Activated CD4-positive, alpha-beta T cell treated with anti-CD3 and anti-CD28 coated beads for 1 hour (primary cell): ENCODE results near the gene CERS6.

Source experiments
- DNase-seq: peaks from one replicate; pipeline ENCODE4 v3.0.0-alpha.2; 2020

The CERS6 gene

DNA sequence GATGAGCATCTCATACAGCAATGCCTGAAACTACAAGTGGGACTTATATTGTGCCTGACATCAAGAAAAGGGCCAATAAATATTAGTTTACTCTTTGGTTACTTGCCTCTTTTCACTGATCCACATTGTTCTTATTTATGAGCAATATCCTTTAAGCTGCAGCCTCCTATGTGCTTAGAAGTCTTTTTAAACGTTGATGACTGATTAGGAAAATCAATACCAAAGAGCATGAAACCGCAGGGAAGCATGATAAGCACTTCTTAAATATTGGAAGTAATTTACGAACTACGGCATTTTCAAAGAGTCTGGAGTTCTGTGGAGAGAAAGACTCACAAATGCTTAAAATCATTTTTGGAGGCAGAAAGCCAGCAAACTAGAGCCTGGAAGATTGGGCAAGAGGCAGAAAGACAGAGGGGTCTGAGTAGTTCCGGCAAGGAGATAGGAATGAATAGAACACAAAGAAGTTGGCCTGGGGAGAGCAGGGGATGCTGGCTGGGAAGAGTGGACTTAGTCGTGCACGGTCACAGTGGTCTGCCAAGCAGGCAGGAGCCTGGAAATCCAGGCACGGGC lies 223.8 kb downstream of the CERS6 start:
- DNase-seq = no peak

DNA sequence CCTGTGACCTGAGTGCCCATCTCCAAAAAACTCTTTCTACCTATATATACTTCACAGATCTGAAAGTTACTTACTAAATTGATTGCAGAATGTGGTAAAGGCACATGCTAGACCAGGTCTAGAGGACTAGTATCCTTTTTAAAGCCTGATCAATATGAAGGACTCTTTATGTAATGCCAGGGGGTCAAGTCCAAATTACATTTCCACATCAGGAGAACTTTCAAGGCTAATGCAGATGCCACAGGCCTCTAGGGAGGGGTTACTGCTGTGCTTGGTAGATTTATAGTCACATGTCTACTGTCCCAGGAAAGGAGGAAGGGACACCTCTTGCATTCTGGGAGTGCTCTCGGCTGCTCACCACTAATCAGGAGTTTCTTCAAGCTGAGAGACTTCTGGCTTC lies 227.9 kb downstream of the CERS6 start:
- no peak for DNase-seq

DNA sequence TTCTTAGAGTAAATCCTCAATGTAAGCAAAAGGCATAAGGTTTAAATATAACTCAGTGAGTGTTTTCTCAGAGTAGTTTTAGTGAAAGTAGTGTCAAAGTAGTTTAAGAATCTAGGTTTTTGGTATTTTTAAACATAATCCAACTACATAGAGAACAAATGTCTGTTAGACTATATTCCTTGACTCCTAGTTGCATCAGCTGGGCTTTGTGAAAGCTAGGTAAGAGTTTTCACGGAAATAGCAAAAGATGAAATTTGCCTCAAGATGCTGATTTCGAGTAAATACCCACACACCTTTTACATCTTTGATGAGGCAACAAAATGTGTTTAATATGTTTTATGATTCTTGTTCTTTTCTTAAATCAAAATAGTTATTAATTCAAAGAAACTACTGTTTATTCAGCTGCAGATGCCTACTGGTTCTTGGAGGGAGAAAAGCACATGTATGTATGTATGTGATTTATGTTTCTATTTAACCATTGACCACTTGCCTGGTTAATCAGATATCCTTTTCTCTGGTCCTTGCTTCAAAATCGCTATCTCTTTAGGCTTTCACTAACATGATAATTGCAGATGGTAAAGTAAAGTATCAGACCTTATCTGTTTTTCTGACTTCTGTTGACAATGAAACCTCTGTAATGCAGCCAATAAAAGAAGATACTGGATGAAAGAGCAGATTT lies 229.0 kb downstream of the CERS6 start:
- no peak for DNase-seq

DNA sequence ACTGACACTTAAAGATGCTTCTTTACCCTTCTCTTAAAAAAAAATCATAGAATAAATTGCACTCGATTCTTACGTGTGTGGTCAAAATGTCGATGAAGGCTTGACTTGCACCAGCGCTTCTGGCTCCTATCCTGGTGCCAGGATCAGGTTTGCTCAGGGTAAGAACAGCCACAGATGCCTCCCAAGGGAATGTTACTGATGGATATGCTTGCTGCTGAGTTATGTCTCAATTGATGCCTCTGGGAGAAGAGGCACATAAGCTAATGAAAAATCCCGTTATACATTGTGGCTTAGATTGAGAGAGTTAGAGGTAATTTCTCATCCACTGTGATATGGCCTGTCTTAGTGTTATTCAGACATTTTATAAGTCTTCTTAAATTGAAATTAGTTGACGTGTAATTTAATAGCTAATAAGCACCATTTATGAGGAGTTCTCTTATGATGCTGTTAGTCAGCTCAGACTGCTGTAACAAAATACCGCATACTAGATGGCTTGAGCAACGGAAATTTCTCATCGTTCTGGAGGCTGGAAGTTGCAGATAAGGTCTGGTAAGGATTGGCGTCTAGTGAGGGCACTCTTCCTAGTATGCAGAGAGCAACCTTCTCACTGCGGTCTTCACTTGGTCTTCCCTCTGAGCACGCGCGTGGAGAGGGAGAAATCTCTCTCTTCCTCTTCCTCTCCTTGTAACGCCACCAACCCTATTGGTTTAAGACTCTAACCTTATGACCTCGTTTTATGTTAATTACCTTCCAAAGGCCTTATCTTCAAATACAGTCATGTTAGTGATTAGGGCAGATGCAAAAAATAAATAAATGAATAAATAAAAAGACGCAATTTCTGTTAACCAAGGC lies 229.8 kb downstream of the CERS6 start:
- no peak for DNase-seq

DNA sequence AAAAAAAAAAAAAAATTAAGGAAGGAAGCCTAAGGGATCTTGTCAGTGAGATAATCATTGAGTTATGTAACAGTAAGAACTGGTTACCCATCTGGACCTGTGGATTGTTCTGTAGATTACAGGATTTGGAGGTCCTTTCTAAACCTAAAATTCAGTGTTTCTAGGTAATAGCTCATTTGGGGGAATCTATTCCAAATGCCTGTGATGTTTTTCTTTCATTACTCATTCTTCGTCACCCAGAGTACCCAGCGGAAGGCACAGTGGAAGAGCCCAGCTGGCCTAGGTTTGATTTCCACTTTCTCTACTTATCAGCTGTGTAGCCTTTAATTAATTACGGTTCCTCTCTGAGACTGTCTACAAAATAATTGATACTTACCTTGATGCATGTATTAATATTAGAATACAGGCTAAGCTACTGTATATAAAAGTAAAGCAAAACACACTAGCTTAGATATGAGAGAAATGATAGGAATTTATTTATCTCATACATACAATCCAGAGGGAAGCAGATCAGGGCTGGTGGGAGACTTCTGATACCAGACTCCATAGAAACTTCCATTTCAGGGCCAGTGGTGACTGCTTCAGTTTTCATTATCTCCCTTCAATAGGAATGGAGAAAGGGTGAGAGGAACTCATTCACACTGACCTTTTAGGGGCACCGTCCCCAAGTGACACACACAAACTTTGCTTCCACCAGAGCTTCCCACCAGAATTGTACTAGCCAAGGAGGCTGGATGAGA lies 230.6 kb downstream of the CERS6 start:
- no peak for DNase-seq

DNA sequence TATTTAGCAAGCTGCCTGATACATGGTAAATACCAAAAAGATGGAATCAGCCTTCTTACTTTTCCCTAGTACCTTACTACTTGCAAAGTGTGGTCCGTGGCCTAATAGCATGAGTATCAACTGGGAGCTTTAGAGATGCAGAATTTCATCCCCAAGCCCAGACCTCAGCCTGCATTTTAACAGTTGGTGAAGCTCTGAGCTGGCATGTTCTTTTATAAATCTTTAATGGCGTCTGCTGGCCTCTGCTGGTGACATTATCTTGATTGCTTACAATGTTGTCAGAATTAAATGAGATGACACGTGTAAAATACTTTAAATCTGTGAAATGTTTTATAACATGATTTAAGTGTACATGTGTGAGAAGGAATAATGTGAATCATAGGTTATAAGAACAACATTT lies 231.2 kb downstream of the CERS6 start:
- no peak for DNase-seq

DNA sequence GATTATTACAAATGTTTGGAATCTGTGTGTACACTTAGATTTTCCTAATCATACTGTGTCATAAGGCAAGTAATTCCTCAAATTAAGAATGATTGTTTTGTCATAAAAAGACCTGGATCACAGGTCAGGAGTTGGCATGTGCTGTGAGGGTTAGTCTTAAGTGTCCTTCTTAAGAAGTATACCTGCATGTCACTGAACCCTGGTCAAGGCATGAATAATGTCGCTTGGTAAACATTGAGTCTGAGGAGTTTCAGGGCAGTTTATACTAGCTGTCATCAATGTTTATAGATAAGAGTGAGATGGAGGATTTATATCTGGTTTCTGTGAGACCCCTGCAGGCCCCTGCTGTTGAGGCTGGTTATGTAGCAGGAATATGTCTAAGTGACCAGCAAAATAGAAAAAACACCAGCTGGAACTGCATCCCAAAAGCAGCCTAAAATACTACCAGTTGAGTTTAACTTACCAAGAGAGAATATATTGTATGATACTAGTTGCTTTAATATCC lies 234.4 kb downstream of the CERS6 start:
- DNase-seq = no peak

DNA sequence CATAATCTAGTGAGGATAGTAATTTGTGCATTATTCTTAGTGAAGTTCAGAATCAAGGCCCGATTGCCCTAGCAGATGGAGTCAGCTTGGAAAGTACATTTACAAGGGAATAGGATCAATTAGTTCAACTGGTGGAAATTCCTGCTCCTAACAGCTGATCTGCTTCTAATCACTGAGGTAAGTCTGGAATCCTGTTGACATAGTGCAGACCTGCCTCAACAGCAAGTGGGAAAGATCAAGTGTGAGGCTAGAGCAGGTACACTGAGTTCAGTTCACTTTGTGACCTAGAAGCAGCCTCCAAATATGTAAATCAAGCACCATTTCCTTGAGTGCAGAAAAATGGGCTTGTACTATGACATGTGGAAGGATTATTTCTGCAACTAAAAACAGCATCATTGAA lies 235.1 kb downstream of the CERS6 start:
- DNase-seq = no peak

DNA sequence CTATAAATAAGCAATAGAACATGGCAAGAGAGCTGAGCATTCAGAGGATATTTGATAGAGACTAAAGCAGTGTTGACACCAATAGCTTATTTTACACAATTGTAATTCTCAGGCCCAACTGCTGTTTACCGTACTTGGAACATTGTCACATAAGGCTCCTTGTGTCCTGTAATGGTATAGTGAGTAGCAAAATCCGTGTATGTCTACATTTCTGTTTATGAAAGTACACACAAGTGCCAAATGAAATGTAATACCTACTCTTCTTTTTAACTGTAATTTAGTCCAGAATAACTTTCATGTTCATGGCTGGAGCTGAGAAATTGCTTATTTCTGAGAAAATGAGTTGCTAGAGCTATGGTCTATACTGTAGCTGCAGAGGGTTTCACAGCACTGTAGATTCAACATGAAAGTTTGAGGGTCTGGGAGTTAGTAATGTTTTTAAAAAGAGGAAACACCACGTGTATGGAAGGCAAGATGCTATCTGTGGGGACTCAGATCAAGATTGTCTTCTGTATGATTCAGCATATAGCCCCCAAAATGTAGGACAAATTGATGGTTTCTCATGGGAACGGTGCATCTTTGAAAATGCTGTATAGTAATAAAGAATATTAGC lies 236.2 kb downstream of the CERS6 start:
- no peak for DNase-seq

DNA sequence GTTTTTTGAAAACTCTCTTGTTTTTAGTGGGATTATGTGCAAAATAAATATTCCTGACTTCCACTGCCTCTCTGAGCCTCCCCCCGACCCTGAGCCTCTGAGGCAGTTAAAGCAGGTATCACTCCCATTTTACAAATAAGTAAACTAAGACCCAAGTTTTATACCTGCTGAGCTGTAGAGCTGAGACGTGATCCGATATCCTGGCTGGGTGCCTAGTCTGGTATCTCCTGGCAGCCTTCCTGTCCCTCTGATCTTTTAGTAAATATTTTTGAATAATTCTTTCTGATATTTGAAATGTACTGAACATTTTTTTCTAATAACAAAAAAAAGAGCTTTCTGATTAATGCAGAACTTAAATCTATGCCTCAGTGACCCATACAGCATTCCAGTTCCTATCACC lies 238.1 kb downstream of the CERS6 start:
- DNase-seq = no peak

DNA sequence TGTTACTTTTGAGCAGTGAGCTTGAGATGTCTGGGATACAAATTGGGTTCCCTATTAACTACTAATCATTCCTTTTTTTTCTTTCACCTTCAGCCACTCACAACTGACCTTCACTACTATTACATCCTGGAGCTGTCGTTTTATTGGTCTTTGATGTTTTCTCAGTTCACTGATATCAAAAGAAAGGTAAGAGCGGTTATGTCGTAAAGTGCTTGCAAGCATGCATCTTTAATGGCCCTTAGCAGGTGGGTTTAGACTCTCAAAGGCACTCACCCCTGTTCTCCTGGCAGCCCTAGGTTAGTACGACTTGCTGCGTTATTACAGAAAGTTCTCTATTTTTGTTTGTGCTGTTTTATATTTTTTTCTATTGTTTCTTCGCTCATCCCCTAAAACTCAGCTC lies 238.8 kb downstream of the CERS6 start:
- DNase-seq = no peak

DNA sequence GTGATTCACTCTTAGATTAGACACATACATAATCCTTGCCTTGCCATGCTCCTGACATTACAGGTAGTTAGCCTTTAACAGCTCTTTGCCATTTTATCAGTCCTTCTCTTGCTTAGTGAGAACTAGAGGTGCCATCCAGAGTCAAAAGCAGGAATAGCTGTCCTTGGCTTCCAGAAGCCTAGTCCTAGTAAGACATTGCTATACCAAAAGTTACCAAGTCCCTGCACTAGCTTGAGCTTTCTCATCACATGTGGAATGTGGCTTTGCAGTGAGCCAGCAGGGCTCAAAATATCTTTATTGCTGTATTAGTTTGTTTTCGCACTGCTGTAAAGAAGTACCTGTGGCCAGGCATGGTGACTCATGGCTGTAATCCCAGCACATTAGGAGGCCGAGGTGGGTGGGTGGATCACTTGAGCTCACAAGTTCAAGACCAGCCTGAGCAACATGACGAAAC lies 241.6 kb downstream of the CERS6 start:
- DNase-seq = no peak

DNA sequence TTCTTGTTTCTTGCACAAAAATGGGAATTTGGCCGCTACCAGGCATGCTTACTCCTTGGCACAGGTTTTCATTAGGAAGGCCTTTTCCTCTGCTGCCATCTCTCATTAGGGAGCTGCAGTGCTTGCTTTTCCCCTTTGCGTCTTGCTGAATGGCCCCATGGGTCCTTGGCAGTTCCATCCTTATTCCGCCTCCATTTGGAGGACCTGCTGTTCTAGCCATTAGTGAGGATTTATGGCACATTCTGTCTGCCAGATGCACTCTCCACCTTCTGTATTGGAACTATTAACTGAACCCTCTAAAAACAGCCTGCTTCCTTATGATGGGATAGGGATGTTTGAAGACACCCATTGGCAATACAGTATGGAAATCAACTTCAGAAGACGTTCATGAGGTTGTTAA lies 242.9 kb downstream of the CERS6 start:
- DNase-seq = no peak

DNA sequence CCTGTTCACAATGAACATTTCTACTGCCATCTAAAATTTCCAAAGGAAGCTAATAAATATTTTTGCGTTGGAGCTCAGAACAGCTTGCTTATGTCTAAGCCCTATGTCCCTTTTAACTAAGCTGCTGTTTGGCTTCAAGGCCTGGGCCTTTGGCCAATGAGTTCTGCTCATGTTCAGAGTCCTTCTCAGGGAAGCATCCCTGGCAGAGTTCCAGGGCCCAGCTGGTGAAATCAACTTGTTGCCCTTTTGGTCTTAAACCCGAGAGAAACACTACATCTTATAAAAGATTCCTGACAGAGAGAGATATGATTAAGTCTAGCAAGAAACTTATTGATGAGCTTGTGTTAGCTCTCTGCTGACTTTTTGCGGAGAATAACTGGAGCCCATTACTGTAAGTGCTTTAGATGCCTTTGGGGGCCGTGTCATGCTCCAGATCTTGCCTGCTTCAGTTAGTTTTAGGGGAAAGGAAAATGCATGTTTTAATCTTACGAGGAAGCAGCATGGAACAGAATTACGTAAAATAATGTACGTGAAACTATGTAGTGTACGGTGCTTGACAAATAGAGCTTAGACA lies 243.9 kb downstream of the CERS6 start:
- no peak for DNase-seq

DNA sequence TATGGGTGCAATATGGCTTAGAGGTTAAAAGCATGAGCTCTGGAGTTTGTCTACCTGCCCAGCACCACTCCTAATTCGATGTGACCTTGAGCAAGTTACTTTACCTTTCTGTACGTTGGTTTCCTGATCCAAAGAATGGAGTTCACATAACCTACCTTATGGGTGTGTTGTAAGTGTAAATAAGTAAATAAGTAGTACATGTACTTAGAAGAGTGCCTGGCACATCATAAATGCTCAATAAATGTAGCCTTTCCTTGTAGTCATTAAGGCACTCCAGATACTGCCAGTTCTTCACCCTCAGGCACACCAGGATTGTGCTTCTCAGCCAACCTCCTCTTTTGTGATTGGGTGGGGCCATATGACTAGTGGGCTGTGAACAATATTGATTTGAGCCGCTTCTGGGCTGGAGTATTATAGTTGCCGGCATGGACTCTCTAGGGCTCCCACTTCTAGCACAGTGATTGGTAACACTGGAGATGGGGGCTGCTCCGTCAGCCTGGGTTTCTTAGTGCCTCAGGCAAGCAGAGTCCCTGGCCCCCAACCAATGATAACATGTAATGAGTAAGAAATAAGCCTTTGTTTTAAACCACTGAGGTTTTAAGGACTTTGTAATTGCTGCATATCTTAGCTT lies 244.7 kb downstream of the CERS6 start:
- DNase-seq = no peak

DNA sequence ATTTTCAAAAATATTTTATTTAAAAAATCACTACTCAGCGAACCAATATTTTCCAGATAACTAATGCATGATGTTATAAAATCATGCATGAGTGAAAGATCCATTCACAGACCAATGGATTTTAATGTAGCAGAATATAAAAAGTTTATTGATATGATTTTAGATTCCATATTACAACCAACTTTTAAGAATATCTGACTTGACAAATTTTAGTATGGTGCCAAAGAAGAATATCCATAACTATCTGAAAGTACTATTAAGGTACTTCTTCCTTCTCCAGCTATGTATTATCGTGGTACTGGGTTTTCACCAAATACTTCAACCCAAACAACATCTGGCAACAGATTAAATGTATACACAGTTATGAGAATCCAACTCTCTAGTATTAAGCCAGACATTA lies 246.5 kb downstream of the CERS6 start:
- DNase-seq = no peak

DNA sequence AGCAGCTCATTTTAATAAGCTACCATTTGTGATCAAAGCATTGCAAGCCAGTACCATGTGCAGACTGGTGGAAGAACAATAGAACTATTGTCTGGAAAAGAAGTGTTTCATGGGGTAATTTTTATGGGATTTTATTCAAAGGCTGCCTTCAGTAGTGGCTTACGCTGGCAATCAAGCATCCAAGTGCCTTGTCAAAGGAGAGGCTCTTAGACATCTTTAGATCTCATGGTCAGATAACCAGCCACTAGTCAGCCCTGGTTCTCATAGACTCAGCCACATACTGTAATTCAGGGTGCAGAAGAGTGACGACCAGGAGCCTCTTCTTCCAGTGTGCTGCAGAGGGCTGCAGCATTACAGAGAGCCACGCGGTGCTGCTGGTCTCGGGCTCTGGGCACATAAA lies 247.9 kb downstream of the CERS6 start:
- DNase-seq = no peak

DNA sequence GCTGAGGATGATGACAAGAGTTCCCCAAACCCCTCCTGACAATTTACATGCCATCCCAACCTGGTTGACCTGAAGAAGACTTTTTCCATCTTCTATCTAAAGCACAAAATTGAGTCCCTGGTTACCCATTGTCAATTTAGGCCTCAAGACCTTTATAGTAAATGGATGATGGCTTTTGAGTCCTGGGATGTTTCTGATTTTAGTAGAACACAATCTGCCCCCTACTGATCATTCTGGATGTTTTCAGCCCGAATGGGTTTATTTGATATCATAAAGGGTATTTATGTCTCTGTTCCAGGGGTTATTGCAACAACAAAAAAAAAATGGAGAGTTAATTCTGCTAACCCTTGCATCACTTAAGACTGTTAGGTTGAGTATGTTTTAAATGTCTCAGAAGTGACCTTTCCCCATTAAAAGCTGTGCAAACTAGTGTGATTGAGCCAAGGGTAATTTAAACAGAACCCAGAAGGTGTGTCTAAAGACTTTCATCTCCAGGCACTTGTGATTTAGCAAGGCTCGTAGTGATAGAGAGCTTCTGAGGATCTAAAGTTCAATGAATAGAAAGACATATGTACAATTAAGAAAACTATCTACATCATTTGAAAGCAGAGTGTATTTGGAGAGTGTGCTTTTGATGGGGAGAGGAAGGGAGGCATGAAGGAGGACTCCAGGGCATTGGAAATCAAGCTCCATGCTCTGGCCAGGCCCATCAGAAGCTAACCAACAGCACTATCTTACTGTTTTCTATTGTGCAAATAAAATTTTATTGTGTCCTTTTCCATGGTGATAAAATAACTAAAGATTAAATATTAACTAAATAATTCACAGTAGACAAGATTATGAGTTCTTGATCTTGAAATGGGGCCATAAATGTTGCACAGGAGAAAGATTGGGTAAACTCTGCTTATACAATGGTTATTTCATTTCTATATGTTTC lies 249.7 kb downstream of the CERS6 start:
- DNase-seq = no peak

DNA sequence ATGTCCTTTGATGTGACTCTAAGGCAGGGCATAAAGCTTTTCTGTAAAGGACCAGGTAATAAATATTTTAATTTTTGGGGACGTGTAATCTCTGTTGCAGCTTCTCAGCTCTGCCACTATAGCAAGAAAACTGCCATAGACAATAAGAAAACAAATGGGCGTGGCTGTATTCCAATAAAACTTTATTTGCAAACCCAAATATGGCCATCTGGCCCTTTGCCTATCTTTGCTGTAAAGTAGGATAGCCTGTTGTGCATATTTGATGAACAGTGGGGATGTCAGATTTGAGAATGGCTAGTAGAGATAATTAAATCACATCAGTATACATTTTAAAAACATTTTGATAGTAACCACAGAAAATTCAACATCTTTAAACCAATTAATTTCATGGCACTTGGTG lies 250.7 kb downstream of the CERS6 start:
- DNase-seq = no peak

DNA sequence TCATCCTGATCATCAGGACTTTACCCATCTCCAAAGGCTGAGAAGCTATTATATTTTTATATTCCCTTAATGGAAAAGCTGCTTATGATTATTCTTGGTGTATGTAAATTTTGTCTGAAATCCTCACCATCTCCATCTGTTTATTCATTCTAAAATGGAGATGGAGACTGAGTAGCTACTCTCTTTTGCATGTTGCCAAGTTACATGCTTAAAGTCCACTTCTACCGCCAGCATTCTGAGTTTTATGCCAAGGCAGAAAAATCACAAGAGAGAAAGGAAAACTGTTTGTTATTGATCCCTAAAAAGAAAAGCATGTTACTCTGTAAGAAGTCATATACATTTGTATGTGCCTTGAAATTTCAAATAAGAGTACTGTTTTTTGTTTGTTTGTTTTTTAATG lies 252.0 kb downstream of the CERS6 start:
- no peak for DNase-seq
